ENCODE data around the gene EFCAB6. TPM values are rescaled to one million over a fixed set of nuclear protein-coding genes. Genes with fewer than 3 reads are reported as not detected.

The EFCAB6 gene
- total and polyA plus RNA-seq, 10 of the 15 experiments (the other 5 are each of a cell fraction or from before 2014, with no cell fraction given), result 0.05 to 0.42 (median 0.19) TPM

DNA sequence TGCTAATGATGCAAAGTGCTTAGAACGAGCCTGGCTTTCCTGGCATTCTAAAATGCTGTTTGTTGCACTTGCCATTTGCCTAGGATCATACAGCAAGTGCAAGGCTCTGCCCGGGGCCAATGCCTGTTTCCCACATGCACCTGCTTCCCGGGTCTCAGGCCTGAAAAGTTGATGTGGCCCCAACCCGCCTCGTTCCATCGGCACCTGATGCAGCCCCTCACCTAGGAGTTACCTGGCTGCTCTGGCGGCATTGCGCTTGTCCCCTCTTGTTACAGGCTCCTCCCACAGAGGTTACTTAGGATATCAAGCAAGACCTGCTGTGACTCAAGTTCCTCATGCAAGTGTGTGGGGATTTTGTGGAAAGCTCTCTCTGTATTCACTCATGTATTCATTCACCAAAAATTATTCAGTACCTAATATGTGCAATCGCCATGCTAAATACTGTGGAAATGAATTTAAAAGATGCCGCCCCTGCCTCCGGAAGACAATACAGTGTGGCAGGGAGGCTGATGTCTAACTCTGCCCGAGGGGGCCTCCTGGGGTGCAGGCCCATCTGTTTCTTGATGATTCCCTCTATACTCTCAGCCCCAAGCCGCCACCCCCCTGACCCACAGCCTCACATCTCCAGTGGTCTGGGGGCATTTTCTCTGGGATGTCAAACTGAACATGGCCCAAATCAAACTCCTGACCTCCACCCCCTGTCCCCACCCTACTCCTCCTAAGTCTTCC lies 184.5 kb downstream of the EFCAB6 start:
- intact Hi-C loops (cut with micrococcal nuclease; ENCODE audit: unreplicated experiment) (no loop called here), in situ Hi-C loops (cut with MboI) (no loop called here)
- ChIA-PET CTCF (no interaction called here), POLR2A (no interaction called here), SMC1A (ENCODE audit: uncharacterized antibody, unreplicated experiment) (no interaction called here), RAD21 (ENCODE audit: unreplicated experiment) (no interaction called here)
- Histone ChIP-seq H3K4me2 (ENCODE audit: control insufficient read depth, insufficient read depth) (no peak overlapping the region), H3K27ac (ENCODE audit: control insufficient read depth, insufficient read depth) (no peak overlapping the region), H4K20me1 (ENCODE audit: control insufficient read depth, insufficient read depth) (no peaks in the 10 kb centered on the region), H3K9ac (ENCODE audit: control insufficient read depth, insufficient read depth, low read length) (no peak overlapping the region), H3K4me1 (ENCODE audit: control insufficient read depth, insufficient read depth, low read length) (no peaks in the 10 kb centered on the region), H3K27me3 (replicated peaks in 1 of 2; ENCODE audit: control insufficient read depth in 2 of 2, insufficient read depth in 2 of 2, low read length in 1 of 2) (no peaks in the 10 kb centered on the region), H3K36me3 (ENCODE audit: control insufficient read depth in 2 of 2, insufficient read depth in 2 of 2, low read length in 1 of 2) (no peaks in the 10 kb centered on the region), H3K79me2 (ENCODE audit: control insufficient read depth, insufficient read depth, low read length) (no peaks in the 10 kb centered on the region), H3K9me3 (replicated peaks; ENCODE audit: control insufficient read depth, insufficient read depth, low read length) (no peaks in the 10 kb centered on the region), H3K4me3 (no peak overlapping the region), H2AFZ (ENCODE audit: control insufficient read depth, low read depth, low read length) (no peak overlapping the region)
- FAIRE-seq (no peak), ATAC-seq (no peak), DNase-seq (ENCODE audit: low read depth, low spot score) (no peak)
- 27% methylated on average over 13 of the region's 13 CpGs for WGBS (ENCODE audit: insufficient coverage, insufficient replicate concordance, low lambda C conversion rate, missing lambda C conversion rate)
- BruUV-seq (replicated peaks), result no TSS peak
- TF ChIP-seq, protein P1, sequence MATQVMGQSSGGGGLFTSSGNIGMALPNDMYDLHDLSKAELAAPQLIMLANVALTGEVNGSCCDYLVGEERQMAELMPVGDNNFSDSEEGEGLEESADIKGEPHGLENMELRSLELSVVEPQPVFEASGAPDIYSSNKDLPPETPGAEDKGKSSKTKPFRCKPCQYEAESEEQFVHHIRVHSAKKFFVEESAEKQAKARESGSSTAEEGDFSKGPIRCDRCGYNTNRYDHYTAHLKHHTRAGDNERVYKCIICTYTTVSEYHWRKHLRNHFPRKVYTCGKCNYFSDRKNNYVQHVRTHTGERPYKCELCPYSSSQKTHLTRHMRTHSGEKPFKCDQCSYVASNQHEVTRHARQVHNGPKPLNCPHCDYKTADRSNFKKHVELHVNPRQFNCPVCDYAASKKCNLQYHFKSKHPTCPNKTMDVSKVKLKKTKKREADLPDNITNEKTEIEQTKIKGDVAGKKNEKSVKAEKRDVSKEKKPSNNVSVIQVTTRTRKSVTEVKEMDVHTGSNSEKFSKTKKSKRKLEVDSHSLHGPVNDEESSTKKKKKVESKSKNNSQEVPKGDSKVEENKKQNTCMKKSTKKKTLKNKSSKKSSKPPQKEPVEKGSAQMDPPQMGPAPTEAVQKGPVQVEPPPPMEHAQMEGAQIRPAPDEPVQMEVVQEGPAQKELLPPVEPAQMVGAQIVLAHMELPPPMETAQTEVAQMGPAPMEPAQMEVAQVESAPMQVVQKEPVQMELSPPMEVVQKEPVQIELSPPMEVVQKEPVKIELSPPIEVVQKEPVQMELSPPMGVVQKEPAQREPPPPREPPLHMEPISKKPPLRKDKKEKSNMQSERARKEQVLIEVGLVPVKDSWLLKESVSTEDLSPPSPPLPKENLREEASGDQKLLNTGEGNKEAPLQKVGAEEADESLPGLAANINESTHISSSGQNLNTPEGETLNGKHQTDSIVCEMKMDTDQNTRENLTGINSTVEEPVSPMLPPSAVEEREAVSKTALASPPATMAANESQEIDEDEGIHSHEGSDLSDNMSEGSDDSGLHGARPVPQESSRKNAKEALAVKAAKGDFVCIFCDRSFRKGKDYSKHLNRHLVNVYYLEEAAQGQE (IDR thresholded peaks at IDR 0.05; ENCODE audit: low read depth, low read length), result no peak
- TF ChIP-seq ETV6 (conservative IDR thresholded peaks at IDR 0.05 in 1 of 2, IDR thresholded peaks at IDR 0.05 in 1 of 2; ENCODE audit: borderline replicate concordance in 1 of 2, low read depth in 1 of 2), result no peak
- TF ChIP-seq STAT1 (conservative IDR thresholded peaks at IDR 0.05), result no peak
- no peak for TF ChIP-seq ATF3 (IDR thresholded peaks at IDR 0.05; ENCODE audit: borderline replicate concordance, extremely low read depth, low read depth, low read length)
- TF ChIP-seq PAX5 (IDR thresholded peaks at IDR 0.05; ENCODE audit: borderline replicate concordance, low read depth, low read length), result no peak
- TF ChIP-seq ZNF24 (IDR thresholded peaks at IDR 0.05), result no peak
- TF ChIP-seq CUX1 (IDR thresholded peaks at IDR 0.05; ENCODE audit: insufficient replicate concordance, low read depth, low read length), result no peak
- no peak for TF ChIP-seq ZBTB40 (IDR thresholded peaks at IDR 0.05; ENCODE audit: borderline replicate concordance)

Data from GM12878 (cell line).